ENCODE data around the gene DNAH11.
A peak's percentile ranks its signal among the peaks of the same experiment; 100 is the strongest.
"Not testable (repeated sequence)": the region's sequence is repeated elsewhere in the genome, so short reads cannot be mapped to it uniquely, and the experiment has no call there.

The DNAH11 gene, protein sequence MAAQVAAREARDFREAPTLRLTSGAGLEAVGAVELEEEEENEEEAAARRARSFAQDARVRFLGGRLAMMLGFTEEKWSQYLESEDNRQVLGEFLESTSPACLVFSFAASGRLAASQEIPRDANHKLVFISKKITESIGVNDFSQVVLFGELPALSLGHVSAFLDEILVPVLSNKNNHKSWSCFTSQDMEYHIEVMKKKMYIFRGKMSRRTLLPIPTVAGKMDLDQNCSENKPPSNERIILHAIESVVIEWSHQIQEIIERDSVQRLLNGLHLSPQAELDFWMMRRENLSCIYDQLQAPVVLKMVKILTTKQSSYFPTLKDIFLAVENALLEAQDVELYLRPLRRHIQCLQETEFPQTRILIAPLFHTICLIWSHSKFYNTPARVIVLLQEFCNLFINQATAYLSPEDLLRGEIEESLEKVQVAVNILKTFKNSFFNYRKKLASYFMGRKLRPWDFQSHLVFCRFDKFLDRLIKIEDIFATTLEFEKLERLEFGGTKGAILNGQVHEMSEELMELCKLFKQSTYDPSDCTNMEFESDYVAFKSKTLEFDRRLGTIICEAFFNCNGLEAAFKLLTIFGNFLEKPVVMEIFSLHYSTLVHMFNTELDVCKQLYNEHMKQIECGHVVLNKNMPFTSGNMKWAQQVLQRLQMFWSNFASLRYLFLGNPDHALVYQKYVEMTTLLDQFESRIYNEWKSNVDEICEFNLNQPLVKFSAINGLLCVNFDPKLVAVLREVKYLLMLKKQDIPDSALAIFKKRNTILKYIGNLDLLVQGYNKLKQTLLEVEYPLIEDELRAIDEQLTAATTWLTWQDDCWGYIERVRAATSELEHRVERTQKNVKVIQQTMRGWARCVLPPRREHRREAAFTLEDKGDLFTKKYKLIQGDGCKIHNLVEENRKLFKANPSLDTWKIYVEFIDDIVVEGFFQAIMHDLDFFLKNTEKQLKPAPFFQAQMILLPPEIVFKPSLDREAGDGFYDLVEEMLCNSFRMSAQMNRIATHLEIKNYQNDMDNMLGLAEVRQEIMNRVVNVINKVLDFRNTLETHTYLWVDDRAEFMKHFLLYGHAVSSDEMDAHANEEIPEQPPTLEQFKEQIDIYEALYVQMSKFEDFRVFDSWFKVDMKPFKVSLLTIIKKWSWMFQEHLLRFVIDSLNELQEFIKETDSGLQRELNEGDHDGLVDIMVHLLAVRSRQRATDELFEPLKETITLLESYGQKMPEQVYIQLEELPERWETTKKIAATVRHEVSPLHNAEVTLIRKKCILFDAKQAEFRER (N-terminal part only)

DNA sequence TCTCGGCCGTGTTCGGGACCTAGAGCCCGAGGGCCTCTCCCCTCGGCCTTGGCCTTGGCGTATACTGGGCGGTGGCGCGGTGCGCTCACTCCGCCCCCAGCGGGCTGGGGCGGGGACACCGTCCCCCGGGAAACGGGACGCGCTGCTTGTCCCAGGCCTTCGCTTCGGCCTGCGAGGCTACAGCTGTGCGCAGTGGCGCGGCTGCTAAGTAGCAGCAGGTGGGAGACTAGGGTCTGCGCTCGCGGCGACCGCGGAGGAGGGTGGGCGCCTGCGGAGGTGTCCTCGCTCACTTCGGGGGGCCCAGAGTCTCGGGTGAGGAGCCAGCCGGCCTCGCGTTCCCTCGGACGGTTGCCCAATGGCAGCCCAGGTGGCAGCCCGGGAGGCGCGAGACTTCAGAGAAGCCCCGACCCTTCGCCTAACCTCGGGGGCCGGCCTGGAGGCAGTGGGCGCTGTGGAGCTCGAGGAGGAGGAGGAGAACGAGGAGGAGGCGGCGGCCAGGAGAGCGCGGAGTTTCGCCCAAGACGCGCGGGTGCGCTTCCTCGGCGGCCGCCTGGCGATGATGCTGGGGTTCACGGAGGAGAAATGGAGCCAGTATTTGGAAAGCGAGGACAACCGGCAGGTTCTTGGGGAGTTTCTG lies at the start of gene DNAH11:
DNAH11 (plus strand) TSS at position 149 of the 637 bp plus-strand sequence; CDS start at position 356, 207 bp downstream.
- ATAC-seq (peak; percentile 88), DNase-seq (peak; percentile 21 to 28)
- Mint-ChIP-seq H3K4me1 (peaks cover 6% of the 10 kb centered on the region), H3K9me3 (no peaks in the 10 kb centered on the region), H3K4me3 (peak within 1 kb of the TSS; percentile 70 to 85), H3K27me3 (peaks cover 75% of the 10 kb centered on the region), H3K27ac (no peak within 1 kb of the TSS)

DNA sequence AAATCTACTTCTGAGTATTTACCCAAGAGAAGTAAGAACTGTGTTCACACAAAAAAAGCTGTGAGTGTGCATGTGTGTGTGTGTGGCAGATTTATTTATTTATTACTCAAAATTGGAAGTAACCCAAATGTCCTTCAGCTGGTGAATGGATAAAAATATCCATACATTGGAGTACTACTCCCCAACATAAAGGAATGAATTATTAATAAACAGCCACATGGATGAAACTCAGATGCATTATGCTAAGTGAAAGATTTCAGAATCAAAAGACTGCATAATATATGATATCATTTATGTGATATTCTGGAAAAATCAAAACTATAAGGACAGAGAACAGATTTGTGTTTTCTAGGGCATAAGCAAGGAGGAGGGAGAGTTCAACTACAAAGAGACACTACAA lies 47.1 kb upstream of the DNAH11 start:
- Mint-ChIP-seq H3K4me1 (no peaks in the 10 kb centered on the region), H3K27ac (no peak overlapping the region), H3K9me3 (peaks cover 19 to 23% of the 10 kb centered on the region in 2 donors), H3K27me3 (no peaks in the 10 kb centered on the region), H3K4me3 (no peak overlapping the region)
- no peak for DNase-seq
- ATAC-seq: no peak

DNA sequence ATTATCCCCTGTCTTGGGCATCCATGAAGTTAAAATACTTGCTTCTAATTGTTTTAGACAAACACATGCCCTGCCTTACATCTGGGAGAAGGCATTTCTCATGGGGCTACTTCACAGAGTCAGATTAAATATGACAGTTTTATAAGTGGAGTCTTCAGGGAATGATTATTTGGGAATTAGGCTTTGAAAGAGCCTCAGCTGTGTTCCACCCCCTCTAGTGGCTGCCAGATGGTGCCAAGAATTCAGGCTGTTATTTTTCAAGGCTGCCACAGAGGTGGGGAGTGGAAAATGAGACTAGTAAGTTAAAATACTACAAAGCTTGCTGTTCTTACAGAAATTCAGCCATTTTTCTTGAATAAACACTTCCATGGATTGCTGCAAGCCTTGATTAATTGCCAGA lies 45.8 kb upstream of the DNAH11 start:
- peaks cover 18 to 20% of the 10 kb centered on the region in 2 donors for H3K9me3 Mint-ChIP-seq
- no peaks in the 10 kb centered on the region for H3K27me3 Mint-ChIP-seq
- H3K27ac Mint-ChIP-seq: no peak overlapping the region
- H3K4me1 Mint-ChIP-seq: no peaks in the 10 kb centered on the region
- ATAC-seq (no peak), DNase-seq (no peak)
- no peak overlapping the region for H3K4me3 Mint-ChIP-seq

DNA sequence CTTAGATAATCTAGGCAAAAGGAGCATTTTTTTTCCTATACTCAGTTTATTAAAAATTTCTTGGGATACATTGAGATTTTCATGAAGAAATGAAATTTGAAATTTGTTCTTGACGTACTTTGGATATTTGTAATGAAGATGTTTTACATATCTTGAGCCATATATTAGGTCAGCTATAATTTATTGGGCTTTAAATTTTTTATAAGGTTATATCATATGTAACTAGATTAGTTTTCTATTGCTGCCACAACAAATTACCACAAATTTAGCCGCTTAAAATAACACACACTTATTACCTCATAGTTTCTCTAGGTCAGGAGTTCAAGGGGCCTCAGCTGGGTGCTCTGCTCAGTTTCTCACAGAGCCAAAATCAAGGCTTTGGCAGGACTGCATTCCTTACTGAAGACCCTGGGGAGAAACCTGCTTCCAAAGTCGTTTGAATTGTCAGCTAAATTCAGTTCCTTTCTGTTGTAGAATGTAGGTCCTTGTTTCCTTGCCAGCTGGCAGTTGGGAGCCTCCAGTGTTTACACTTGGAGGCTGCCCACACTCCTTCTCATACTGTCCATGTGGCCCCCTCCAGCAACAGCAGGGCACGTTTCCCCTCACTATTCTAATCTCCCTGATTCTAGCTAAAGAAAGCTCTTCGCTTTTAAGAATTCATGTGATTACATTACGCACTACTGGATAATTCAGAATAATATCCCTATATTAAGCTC lies 42.6 kb upstream of the DNAH11 start:
- Mint-ChIP-seq H3K27ac (no peak overlapping the region), H3K4me3 (no peak overlapping the region), H3K9me3 (peaks cover 30 to 45% of the 10 kb centered on the region in 2 donors), H3K27me3 (no peaks in the 10 kb centered on the region), H3K4me1 (peaks cover 6% of the 10 kb centered on the region)
- DNase-seq: no peak
- ATAC-seq: no peak

DNA sequence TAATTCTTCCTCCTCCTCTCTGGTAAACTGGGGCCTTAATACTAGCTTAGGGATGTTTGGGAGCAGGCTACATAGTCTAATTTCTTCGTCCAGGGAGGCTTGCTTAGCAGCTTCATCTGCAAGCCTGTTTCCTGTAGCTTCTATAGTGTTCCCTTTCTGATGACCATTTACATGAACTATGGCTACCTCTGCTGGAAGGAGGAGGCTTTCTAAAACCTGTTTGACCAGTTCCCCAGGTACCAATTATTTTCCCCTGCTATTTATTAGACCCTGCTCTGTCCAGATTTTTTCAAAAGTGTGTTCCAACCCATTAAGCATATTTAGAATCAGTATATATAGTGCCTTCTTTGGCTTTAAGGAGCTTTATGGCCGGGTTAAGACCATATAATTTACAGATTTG lies 38.8 kb upstream of the DNAH11 start:
- H3K27ac Mint-ChIP-seq: peak overlapping the region in 1 of 2 donors; percentile 61

DNA sequence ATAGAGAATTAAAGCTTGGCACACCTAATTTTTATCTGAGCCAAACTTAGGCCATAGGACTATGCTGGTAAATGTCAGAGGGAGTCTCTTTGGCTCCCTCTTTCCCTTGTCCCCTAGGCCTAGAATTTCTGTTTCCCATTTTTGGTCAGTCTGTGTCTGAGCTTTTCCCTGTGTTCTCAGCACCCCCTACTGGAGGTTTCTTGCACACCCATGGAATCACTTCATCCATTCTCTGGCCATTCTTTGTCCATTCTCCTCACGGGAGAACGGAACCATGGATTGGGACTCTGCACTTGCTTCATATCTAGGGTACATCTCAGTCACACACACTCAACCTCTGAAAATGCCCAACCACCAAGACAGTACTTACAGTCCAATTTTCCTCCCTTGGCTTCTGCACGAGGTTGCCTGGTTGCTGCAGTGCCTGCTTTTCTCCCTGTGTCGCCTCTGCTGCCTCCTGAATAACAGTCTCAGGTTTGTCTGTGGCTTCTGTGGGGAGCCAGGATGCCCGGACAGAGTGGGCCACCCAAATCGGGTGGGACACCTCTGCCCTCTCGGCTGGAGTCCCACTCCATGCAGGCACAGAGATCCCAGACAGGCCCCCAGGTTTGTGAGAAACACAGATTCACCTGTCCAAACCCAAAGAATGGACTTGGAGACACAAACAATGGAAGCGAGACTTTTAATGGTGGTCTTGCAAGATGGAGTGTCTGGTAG lies 35.1 kb upstream of the DNAH11 start:
- H3K4me1 Mint-ChIP-seq: peaks cover 4% of the 10 kb centered on the region
- no peak for DNase-seq
- no peak overlapping the region for H3K4me3 Mint-ChIP-seq
- peaks cover 26 to 39% of the 10 kb centered on the region in 2 donors for H3K9me3 Mint-ChIP-seq
- no peak for ATAC-seq
- no peaks in the 10 kb centered on the region for H3K27me3 Mint-ChIP-seq
- H3K27ac Mint-ChIP-seq: no peak overlapping the region

More for the DNA sequence above, 38.8 kb upstream of the DNAH11 start:
- DNase-seq (no peak), ATAC-seq (no peak)
- H3K4me3 Mint-ChIP-seq: no peak overlapping the region
- peaks cover 6% of the 10 kb centered on the region for H3K4me1 Mint-ChIP-seq
- H3K27me3 Mint-ChIP-seq: no peaks in the 10 kb centered on the region
- peaks cover 39 to 60% of the 10 kb centered on the region in 2 donors for H3K9me3 Mint-ChIP-seq

DNA sequence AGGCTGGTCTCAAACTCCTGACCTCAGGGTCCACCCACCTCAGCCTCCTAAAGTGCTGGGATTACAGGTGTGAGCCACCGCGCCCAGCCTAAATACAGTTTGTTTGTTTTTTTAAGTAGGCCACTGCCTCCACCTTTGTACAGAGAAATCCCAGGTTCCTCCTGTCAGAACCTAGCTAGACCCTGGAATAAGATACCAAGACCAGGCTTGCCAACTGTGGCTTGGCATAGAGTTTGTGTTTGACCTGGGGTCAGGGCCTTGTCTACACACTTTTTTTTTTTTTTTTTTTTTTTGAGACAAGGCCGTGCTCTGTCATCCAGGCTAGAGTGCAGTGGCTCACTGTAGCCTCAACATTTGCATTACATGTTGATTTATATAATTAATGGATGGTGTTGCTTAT lies 34.3 kb upstream of the DNAH11 start:
- Mint-ChIP-seq H3K27me3 (no peaks in the 10 kb centered on the region), H3K4me1 (no peaks in the 10 kb centered on the region), H3K9me3 (peaks cover 24 to 33% of the 10 kb centered on the region in 2 donors), H3K4me3 (no peak overlapping the region), H3K27ac (no peak overlapping the region)
- DNase-seq (no peak), ATAC-seq (no peak)

DNA sequence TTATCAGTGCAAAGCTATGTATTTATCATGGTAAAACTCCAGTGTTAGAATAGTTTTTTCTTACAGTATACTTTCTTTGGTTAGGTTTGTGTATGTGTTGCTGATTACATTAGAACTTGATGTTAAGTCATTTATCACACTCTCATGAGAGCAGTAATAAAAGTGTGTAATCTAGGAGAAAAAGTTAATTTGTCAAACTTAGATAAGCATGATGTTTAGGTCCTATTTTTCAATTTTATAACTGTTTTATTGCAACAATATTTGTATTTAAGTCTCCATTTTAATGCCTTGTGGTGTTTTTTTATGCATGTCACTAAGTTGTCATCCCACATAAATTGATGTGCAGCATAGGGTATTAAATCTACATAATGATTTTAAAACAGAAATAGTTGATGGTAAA lies 28.8 kb upstream of the DNAH11 start:
- Mint-ChIP-seq H3K4me1 (no peaks in the 10 kb centered on the region), H3K9me3 (no peaks in the 10 kb centered on the region), H3K4me3 (no peak overlapping the region), H3K27ac (no peak overlapping the region), H3K27me3 (no peaks in the 10 kb centered on the region)
- DNase-seq (no peak), ATAC-seq (no peak)

DNA sequence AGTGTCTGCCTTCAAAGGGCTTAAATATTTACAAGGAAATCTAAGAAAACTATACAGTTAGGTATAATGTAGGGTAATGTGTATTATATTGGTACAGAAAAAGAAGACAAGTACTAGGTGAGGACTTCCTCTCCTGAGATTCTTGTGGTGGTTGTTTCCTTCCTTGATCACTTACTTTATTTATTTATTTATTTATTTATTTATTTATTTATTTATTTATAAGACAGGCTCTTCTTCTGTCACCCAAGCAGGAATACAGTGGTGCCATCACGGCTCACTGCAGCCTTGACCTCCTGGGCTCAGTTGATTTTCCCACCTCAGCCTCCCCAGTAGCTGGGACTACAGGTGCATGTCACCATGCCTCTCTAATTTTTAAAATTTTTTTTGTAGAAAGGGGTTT lies 18.2 kb upstream of the DNAH11 start:
- ATAC-seq (no peak), DNase-seq (no peak)
- Mint-ChIP-seq H3K27me3 (no peaks in the 10 kb centered on the region), H3K9me3 (peaks cover 0 to 8% of the 10 kb centered on the region in 2 donors), H3K27ac (no peak overlapping the region), H3K4me3 (no peak overlapping the region), H3K4me1 (no peaks in the 10 kb centered on the region)

DNA sequence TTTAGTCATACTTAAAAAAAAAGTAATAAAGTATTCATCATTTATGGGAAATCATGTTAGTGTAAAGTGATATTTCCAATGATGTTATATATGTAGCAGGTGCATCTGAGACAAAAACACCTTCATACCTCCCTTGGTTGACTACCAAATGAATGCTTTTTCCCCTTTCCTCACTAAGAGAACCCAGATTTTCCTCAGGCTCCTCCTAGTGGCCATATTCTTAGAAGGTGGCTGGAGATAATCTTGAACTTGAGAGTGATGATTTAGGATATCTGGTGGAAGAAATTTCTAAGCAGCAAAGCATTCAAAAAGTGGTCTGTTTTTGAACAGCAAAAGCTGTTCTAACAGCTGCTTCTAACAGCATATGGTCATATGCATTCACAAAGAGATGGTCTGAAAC lies 16.8 kb upstream of the DNAH11 start:
- no peak for DNase-seq
- Mint-ChIP-seq H3K4me1 (no peaks in the 10 kb centered on the region), H3K27ac (no peak overlapping the region), H3K4me3 (no peak overlapping the region), H3K9me3 (peaks cover 0 to 8% of the 10 kb centered on the region in 2 donors), H3K27me3 (no peaks in the 10 kb centered on the region)
- ATAC-seq: no peak

DNA sequence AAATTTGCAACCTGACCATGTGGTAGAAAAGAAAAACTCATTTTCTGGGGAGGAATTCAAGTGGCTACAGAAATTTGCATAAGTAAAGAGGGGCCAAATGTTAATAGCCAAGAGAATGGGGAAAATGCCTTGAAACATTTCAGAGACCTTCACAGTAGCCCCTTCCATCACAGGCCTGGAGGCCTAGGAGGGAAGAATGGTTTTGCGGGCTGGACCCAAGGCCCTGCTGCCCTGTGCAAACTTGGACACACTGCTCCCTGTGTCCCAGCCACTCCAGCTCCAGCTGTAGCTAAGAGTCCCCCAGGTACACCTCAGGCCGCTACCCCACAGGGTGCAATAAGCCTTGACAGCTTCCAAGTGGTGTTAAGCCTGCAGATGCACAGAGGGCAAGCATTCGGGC lies 16.4 kb upstream of the DNAH11 start:
- no peak overlapping the region for H3K27ac Mint-ChIP-seq
- no peak overlapping the region for H3K4me3 Mint-ChIP-seq
- H3K4me1 Mint-ChIP-seq: no peaks in the 10 kb centered on the region
- DNase-seq (no peak), ATAC-seq (no peak)
- no peaks in the 10 kb centered on the region for H3K27me3 Mint-ChIP-seq
- H3K9me3 Mint-ChIP-seq: peaks cover 0 to 8% of the 10 kb centered on the region in 2 donors

DNA sequence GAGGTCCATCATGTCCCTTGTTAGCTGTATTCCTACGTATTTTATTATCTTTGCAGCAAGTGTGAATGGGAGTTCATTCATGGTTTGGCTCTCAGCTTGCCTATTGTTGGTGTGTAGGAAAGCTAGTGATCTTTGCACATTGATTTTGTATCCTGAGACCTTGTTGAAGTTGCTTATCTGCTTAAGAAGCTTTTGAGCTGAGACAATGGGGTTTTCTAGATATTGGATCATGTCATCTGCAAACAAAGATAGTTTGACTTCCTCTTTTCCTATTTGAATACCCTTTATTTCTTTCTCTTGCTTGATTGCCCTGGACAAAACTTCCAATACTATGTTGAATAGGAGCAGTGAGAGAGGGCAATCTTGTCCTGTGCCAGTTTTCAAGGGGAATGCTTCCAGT lies 10.4 kb upstream of the DNAH11 start:
- not testable (repeated sequence) for H3K4me1 Mint-ChIP-seq, H3K9me3 Mint-ChIP-seq, ATAC-seq, H3K4me3 Mint-ChIP-seq, H3K27me3 Mint-ChIP-seq, DNase-seq, H3K27ac Mint-ChIP-seq

DNA sequence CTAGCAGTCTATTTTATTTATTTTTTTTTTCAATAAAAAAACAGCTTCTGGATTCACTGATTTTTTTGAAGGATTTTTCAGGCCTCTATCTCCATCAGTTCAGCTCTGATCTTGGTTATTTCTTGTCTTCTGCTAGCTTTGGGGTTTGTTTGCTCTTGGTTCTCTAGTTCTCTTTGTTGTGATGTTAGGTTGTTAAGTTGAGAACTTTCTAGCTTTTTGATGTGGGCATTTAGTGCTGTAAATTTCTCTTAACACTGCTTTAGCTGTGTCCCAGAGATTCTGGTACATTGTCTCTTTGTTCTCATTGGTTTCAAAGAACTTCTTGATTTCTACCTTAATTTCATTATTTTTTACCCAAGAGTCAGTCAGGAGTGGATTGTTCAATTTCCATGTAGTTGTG lies 9.2 kb upstream of the DNAH11 start:
- DNase-seq, H3K4me1 Mint-ChIP-seq, ATAC-seq, H3K9me3 Mint-ChIP-seq, H3K27me3 Mint-ChIP-seq, H3K4me3 Mint-ChIP-seq: not testable (repeated sequence)
- H3K27ac Mint-ChIP-seq: peak overlapping the region in 1 of 2 donors; percentile 3
